H1 (cell line): Measurements from ENCODE around the gene RUBCN. TPM values are rescaled to one million over a fixed set of nuclear protein-coding genes. Genes with fewer than 3 reads are reported as not detected.

ENCODE experiments used
- CTCF ChIA-PET: fragments of 300-600 bp; sonication (Branson Sonifier 250); formaldehyde crosslinking; loops from one replicate; lab custom pipeline; 2021; ENCODE audit not compliant: partially characterized antibody; lab: Charles Lee
- POLR2A ChIA-PET: fragments of 300-600 bp; sonication (Branson Sonifier 250); formaldehyde crosslinking; loops from one replicate; lab custom pipeline; 2021; ENCODE audit warnings: inconsistent platforms; ENCODE audit not compliant: partially characterized antibody; lab: Charles Lee
- DNase-seq, 2 experiments: peaks; one replicate each; pipeline versions ENCODE4 v3.0.0 to v3.0.0-alpha.2; 2010 to 2022; ENCODE audit warnings: low spot score in 2 of 2, low read depth in 1 of 2, mixed read lengths in 1 of 2
- FAIRE-seq: peaks from 2 replicates; lab custom pipeline; 2011; peaks lifted over from hg19 to GRCh38; lab: Jason Lieb, UNC
- H2AFZ ChIP-seq: 2 replicates; pipeline ENCODE4 v1.8.1; 2012; ENCODE audit warnings: low read length, inconsistent platforms
- H2AK5ac ChIP-seq: 2 replicates; pipeline ENCODE4 v1.6.1; 2013; ENCODE audit warnings: low read depth, low read length
- H2BK120ac ChIP-seq: replicated peaks from 2 replicates; pipeline ENCODE3; 2013; ENCODE audit warnings: low read depth, low read length, inconsistent platforms
- H2BK12ac ChIP-seq: 2 replicates; pipeline ENCODE4 v1.6.1; 2013; ENCODE audit warnings: low read depth, low read length
- H2BK15ac ChIP-seq: 2 replicates; pipeline ENCODE4 v1.6.1; 2013; ENCODE audit warnings: low read length
- H2BK20ac ChIP-seq: 2 replicates; pipeline ENCODE4 v1.6.1; 2013; ENCODE audit warnings: low read length
- H2BK5ac ChIP-seq: 2 replicates; pipeline ENCODE4 v1.6.1; 2013; ENCODE audit warnings: low read depth, low read length
- H3K14ac ChIP-seq: 2 replicates; pipeline ENCODE4 v1.6.1; 2013; ENCODE audit warnings: inconsistent platforms; ENCODE audit not compliant: insufficient read length
- H3K18ac ChIP-seq: 2 replicates; pipeline ENCODE4 v1.6.1; 2013; ENCODE audit warnings: low read length; ENCODE audit errors: extremely low read depth
- H3K23ac ChIP-seq: 2 replicates; pipeline ENCODE4 v1.6.1; 2013; ENCODE audit warnings: inconsistent platforms; ENCODE audit not compliant: insufficient read length
- H3K23me2 ChIP-seq: 2 replicates; pipeline ENCODE4 v1.6.1; 2013; ENCODE audit warnings: low read depth, low read length
- H3K27ac ChIP-seq: 2 replicates; pipeline ENCODE4 v1.6.1; 2011; ENCODE audit warnings: low read depth, low read length, inconsistent platforms
- H3K27me3 ChIP-seq, 4 experiments: replicated peaks in 1 of 4; 1 replicate in 1 of 4; 2 replicates in 3 of 4; pipeline versions ENCODE4 v1.6.1 to v1.8.1; 2011 to 2013; ENCODE audit warnings: low read length in 3 of 4, mild to moderate bottlenecking in 3 of 4, inconsistent platforms in 2 of 4, mixed read lengths in 2 of 4, moderate library complexity in 1 of 4; ENCODE audit not compliant: control insufficient read depth in 3 of 4, insufficient read depth in 3 of 4; ENCODE audit errors: extremely low read depth in 1 of 4
- H3K36me3 ChIP-seq, 4 experiments: 2 replicates each; pipeline versions ENCODE4 v1.6.1 to v1.8.1; 2011 to 2013; ENCODE audit warnings: mild to moderate bottlenecking in 4 of 4, low read length in 3 of 4, moderate library complexity in 2 of 4, control low read depth in 1 of 4, inconsistent platforms in 1 of 4; ENCODE audit not compliant: insufficient read depth in 4 of 4, control insufficient read depth in 2 of 4
- H3K4ac ChIP-seq: replicated peaks from 2 replicates; pipeline ENCODE3; 2013; ENCODE audit warnings: low read length, low read depth, mixed read lengths, inconsistent platforms; ENCODE audit not compliant: insufficient read length
- H3K4me1 ChIP-seq, 4 experiments: replicated peaks in 1 of 4; 1 replicate in 1 of 4; 2 replicates in 3 of 4; pipeline versions ENCODE4 v1.6.1 to v1.8.1; 2011 to 2013; ENCODE audit warnings: low read length in 3 of 4, inconsistent platforms in 2 of 4, mixed read lengths in 1 of 4; ENCODE audit not compliant: insufficient read depth in 4 of 4, control insufficient read depth in 3 of 4
- H3K4me2 ChIP-seq, 2 experiments: 2 replicates each; pipeline versions ENCODE4 v1.6.1 to v1.8.1; 2011 to 2013; ENCODE audit warnings: low read depth in 2 of 2, low read length in 2 of 2, control low read depth in 1 of 2, inconsistent platforms in 1 of 2, mild to moderate bottlenecking in 1 of 2; ENCODE audit not compliant: insufficient read depth in 1 of 2
- H3K4me3 ChIP-seq, 4 experiments: fragments of 200-600, 300-600 bp in 1 of 4; sonication (generic), shearing (Covaris generic), sonication (Bioruptor Twin) in 1 of 4; 2 replicates each; pipeline versions ENCODE4 v1.5.1 to v1.8.1; 2011 to 2016; ENCODE audit warnings: low read length in 4 of 4, low read depth in 3 of 4, control low read depth in 2 of 4, inconsistent platforms in 2 of 4, mild to moderate bottlenecking in 2 of 4, mixed read lengths in 1 of 4, moderate library complexity in 1 of 4; ENCODE audit not compliant: insufficient read depth in 2 of 4; ENCODE audit errors: extremely low read depth in 1 of 4
- H3K56ac ChIP-seq: replicated peaks from 2 replicates; pipeline ENCODE3; 2013; ENCODE audit warnings: low read depth, mild to moderate bottlenecking, mixed read lengths, low read length, inconsistent platforms; ENCODE audit not compliant: insufficient read length
- H3K79me1 ChIP-seq: 2 replicates; pipeline ENCODE4 v1.6.1; 2013; ENCODE audit warnings: low read depth, low read length, control low read depth
- H3K79me2 ChIP-seq, 2 experiments: 2 replicates each; pipeline versions ENCODE4 v1.6.1 to v1.8.1; 2012 to 2013; ENCODE audit warnings: low read length in 2 of 2, mild to moderate bottlenecking in 2 of 2, inconsistent platforms in 1 of 2; ENCODE audit not compliant: insufficient read depth in 2 of 2, control insufficient read depth in 1 of 2
- H3K9ac ChIP-seq, 4 experiments: replicated peaks in 1 of 4; 1 replicate in 1 of 4; 2 replicates in 3 of 4; pipeline versions ENCODE4 v1.6.1 to v1.8.1; 2011 to 2013; ENCODE audit warnings: low read depth in 3 of 4, low read length in 3 of 4, control low read depth in 2 of 4, mild to moderate bottlenecking in 2 of 4, moderate library complexity in 2 of 4, inconsistent platforms in 1 of 4; ENCODE audit errors: extremely low read depth in 1 of 4
- H3K9me3 ChIP-seq, 2 experiments: 2 replicates each; pipeline versions ENCODE4 v1.6.1 to v1.8.1; 2012 to 2013; ENCODE audit warnings: mild to moderate bottlenecking in 2 of 2, moderate library complexity in 2 of 2, control low read depth in 1 of 2, inconsistent platforms in 1 of 2, low read depth in 1 of 2, low read length in 1 of 2, mixed read lengths in 1 of 2; ENCODE audit not compliant: insufficient read depth in 2 of 2
- H4K20me1 ChIP-seq, 2 experiments: replicated peaks in 1 of 2; 2 replicates each; pipeline versions ENCODE3 to v1.8.1; 2011 to 2013; ENCODE audit warnings: inconsistent platforms in 2 of 2, low read length in 2 of 2, mild to moderate bottlenecking in 1 of 2; ENCODE audit not compliant: insufficient read depth in 2 of 2, control insufficient read depth in 1 of 2
- H4K5ac ChIP-seq: 2 replicates; pipeline ENCODE4 v1.6.1; 2013; ENCODE audit warnings: low read length, low read depth, mixed read lengths, inconsistent platforms; ENCODE audit not compliant: insufficient read length
- H4K8ac ChIP-seq: 2 replicates; pipeline ENCODE4 v1.8.0; 2013; ENCODE audit warnings: mild to moderate bottlenecking, moderate library complexity, low read length, inconsistent platforms; ENCODE audit not compliant: insufficient read depth; ENCODE audit errors: extremely low read depth
- H4K91ac ChIP-seq: replicated peaks from 2 replicates; pipeline ENCODE3; 2013; ENCODE audit warnings: low read length, mixed read lengths, inconsistent platforms; ENCODE audit not compliant: insufficient read length
- CEBPB ChIP-seq: IDR thresholded peaks from 2 replicates; pipeline ENCODE4 v1.6.1; 2012; ENCODE audit warnings: low read depth, low read length
- WGBS, 2 experiments: shearing (Covaris generic) in 1 of 2; methylation state at CpG; one replicate each; pipeline versions ENCODE4 v1.1.6 to v1.1.7; 2013 to 2015; ENCODE audit warnings: low lambda C conversion rate in 2 of 2, mixed read lengths in 2 of 2, inconsistent platforms in 1 of 2, low coverage in 1 of 2, missing lambda C conversion rate in 1 of 2; ENCODE audit not compliant: insufficient replicate concordance in 2 of 2, insufficient coverage in 1 of 2, insufficient read length in 1 of 2; ENCODE audit errors: extremely low coverage in 1 of 2, missing lambda C conversion rate in 1 of 2; 5-methylcytosine and 5-hydroxymethylcytosine counted together
- polyA plus RNA-seq, 7 experiments: library from polyadenylated mRNA; depleted of rRNA in 3 of 7; stranded (reverse) in 5 of 7; unstranded in 2 of 7; fragments of >200 nt in 5 of 7; fragments of 200-250 nt in 2 of 7; gene quantifications; 1 replicate in 5 of 7; 2 replicates in 1 of 7; 4 replicates in 1 of 7; pipeline versions ENCODE4 v1.2.1 to v1.2.3, GENCODE V29; 2011 to 2013; ENCODE audit warnings: missing spikeins in 2 of 7, mixed read lengths in 2 of 7
- total RNA-seq: library from RNA; stranded (reverse); fragmentation: NEBNext Ultra II Directional; extraction: Animal tissue kit (Norgen Biotek cat#: 25700); gene quantifications from 2 replicates; pipeline ENCODE4 v1.2.1, GENCODE V29; 2021
- TF ChIP-seq, protein P1 (sequence below): IDR thresholded peaks from 2 replicates; pipeline ENCODE4 v1.6.1; 2012; ENCODE audit warnings: inconsistent platforms

RUBCN gene
- total and polyA plus RNA-seq, 2 of the 8 experiments (the other 6 are each of a cell fraction or from before 2014, with no cell fraction given): 9.3 to 21.9 TPM

DNA sequence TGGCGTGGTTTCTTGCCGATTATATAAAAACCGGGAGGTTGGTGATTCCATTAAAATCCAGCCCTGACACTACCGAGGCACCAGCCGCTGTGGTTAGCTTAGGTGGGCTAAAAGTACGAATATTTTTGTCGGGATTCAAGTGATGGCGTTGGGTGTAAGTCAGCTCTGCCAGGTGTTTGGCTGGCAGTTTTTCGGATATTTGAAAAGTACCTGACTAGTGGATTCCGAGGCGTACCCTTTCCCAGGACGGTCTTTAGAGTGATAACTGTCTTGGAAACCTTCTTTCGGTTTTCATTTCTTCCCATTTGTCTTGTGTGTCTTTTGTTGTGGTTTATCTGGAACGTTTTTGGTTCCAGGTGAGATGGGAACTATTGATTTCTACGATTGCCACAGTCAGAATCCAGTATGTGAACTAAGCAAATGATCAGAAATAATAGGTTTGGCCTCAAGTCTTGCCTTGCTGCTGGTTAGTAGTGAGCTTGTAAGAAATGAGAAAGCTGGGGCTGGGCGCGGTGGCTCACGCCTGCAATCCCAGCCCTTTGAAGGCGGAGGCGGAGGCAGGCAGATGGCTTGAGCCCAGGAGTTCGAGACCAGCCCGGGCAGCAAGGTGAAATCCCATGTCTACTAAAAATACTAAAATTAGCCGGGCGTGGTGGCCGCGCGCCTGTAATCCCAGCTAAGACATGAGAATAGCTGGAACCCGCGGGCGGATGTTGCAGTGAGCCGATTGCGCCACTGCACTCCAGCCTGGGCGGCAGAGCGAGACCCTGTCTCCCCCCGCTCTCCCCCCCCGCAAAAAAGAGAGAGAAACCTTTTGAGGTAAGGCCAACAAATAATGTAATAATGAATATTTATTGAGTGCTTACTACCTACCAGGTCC lies 14.4 kb upstream of the RUBCN start:
- FAIRE-seq (no peak), DNase-seq (no peak)
- peak overlapping the region; percentile 37; the same call in 1 of the 2 replicates for H2AFZ ChIP-seq
- H2BK120ac ChIP-seq: no peak overlapping the region
- H3K79me2 ChIP-seq: peaks cover 0 to 10% of the 10 kb centered on the region in 2 experiments; a peak in 1 of 4 replicates
- no peak overlapping the region for H2BK5ac ChIP-seq
- no peak overlapping the region for H4K8ac ChIP-seq
- H2BK15ac ChIP-seq: no peak overlapping the region
- H3K27ac ChIP-seq: no peak overlapping the region
- ChIA-PET CTCF (interaction anchor here (0.6 to 1.8 kb wide), 6 partner anchors 9 to 356 kb away, joined by 3 to 4 read pairs (median 3); no protein-coding TSS in a partner anchor), POLR2A (no interaction called here)
- 0 out of 2 replicates have a peak, but pooled peaks have one; percentile 4 for TF ChIP-seq CEBPB
- TF ChIP-seq, protein P1, sequence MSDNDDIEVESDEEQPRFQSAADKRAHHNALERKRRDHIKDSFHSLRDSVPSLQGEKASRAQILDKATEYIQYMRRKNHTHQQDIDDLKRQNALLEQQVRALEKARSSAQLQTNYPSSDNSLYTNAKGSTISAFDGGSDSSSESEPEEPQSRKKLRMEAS: no peak
- peak overlapping the region; percentile 55 to 95 (median 78) for H3K4me3 ChIP-seq
- no peak overlapping the region for H3K23ac ChIP-seq
- no peak overlapping the region for H4K91ac ChIP-seq
- no peak overlapping the region for H4K5ac ChIP-seq
- H2BK20ac ChIP-seq: no peak overlapping the region
- H3K79me1 ChIP-seq: no peaks in the 10 kb centered on the region; the same call in 1 of the 2 replicates
- H3K56ac ChIP-seq: peak overlapping the region; percentile 52
- H3K9me3 ChIP-seq: no peaks in the 10 kb centered on the region
- H2BK12ac ChIP-seq: no peak overlapping the region
- H3K14ac ChIP-seq: no peak overlapping the region
- no peaks in the 10 kb centered on the region for H3K36me3 ChIP-seq
- no peak overlapping the region for H3K4ac ChIP-seq
- H2AK5ac ChIP-seq: no peak overlapping the region
- peaks cover 0 to 25% (median 13%) of the 10 kb centered on the region in 4 experiments; a peak in 6 of 7 replicates for H3K27me3 ChIP-seq
- peaks cover 0 to 8% (median 3%) of the 10 kb centered on the region in 4 experiments; a peak in 6 of 7 replicates for H3K4me1 ChIP-seq
- peak overlapping the region; percentile 89 to 96 for H3K4me2 ChIP-seq
- peaks cover 18% of the 10 kb centered on the region; the same call in 1 of the 2 replicates for H3K23me2 ChIP-seq
- 55% methylated on average over 34 of the region's 36 CpGs; no CpG with 5 or more reads in 1 of the 2 experiments for WGBS, 2 experiments
- H3K9ac ChIP-seq: peak overlapping the region in 1 of 4 experiments; percentile 0; a peak in 1 of 7 replicates
- peak overlapping the region; percentile 56; the same call in 1 of the 2 replicates for H3K18ac ChIP-seq
- peaks cover 0 to 3% of the 10 kb centered on the region in 2 experiments for H4K20me1 ChIP-seq
